Sigmoid colon (tissue), 7 donors: ENCODE measurements around the gene RNASE2. TPM values are rescaled to one million over a fixed set of nuclear protein-coding genes. Genes with fewer than 3 reads are reported as not detected.
A peak's percentile ranks its signal among the peaks of the same experiment; 100 is the strongest.
"Not testable (repeated sequence)": the region's sequence is repeated elsewhere in the genome, so short reads cannot be mapped to it uniquely, and the experiment has no call there.

Source experiments
- DNase-seq: peaks from one replicate; pipeline ENCODE4 v3.0.0-alpha.2; 2019
- H3K27ac ChIP-seq, 4 donors: fragments of 200-600 bp; sonication (generic); one replicate each; pipeline ENCODE4 v1.5.1; 2016 to 2019; ENCODE audit warnings: mild to moderate bottlenecking in 1 of 4
- H3K27me3 ChIP-seq, 3 donors: fragments of 200-600 bp; sonication (generic); one replicate each; pipeline ENCODE4 v1.5.1; 2019; ENCODE audit warnings: mild to moderate bottlenecking in 1 of 3
- H3K36me3 ChIP-seq, 4 donors: fragments of 200-600 bp; sonication (generic); one replicate each; pipeline ENCODE4 v1.5.1; 2016 to 2019
- H3K4me1 ChIP-seq, 4 donors: fragments of 200-600 bp; sonication (generic); one replicate each; pipeline ENCODE4 v1.5.1; 2017 to 2019
- H3K4me3 ChIP-seq, 4 donors: fragments of 200-600 bp; sonication (generic); one replicate each; pipeline ENCODE4 v1.5.1; 2017 to 2019; ENCODE audit warnings: mild to moderate bottlenecking in 2 of 4, moderate library complexity in 1 of 4
- H3K9me3 ChIP-seq, 4 donors: fragments of 200-600 bp in 3 of 4; sonication (generic) in 3 of 4; one replicate each; pipeline versions ENCODE4 v1.5.1 to v1.6.1; 2013 to 2019
- EP300 ChIP-seq, 4 donors: sonication (generic); formaldehyde crosslinking; IDR thresholded peaks; one replicate each; pipeline ENCODE4 v1.6.1; 2017; ENCODE audit warnings: antibody characterized with exemption in 4 of 4
- POLR2A ChIP-seq, 2 donors: fragments of 450-650 bp; IDR thresholded peaks; one replicate each; pipeline ENCODE4 v1.6.1; 2016; ENCODE audit warnings: antibody characterized with exemption in 2 of 2, mild to moderate bottlenecking in 2 of 2, moderate library complexity in 2 of 2
- POLR2AphosphoS5 ChIP-seq, 4 donors: sonication (generic); formaldehyde crosslinking; IDR thresholded peaks; one replicate each; pipeline ENCODE4 v1.6.1; 2017; ENCODE audit warnings: antibody characterized with exemption in 4 of 4
- WGBS, 2 donors: extraction: QIAGEN DNeasy Blood & Tissue Kit; methylation state at CpG; one replicate each; pipeline ENCODE4 v1.1.7; 2013; 5-methylcytosine and 5-hydroxymethylcytosine counted together
- intact Hi-C: fragments of 100-400 bp; cut with DNase I; formaldehyde crosslinking; loops from one replicate; pipeline ENCODE4 v1.15.1; 2023
- polyA plus RNA-seq, 3 donors: library from polyadenylated mRNA; stranded (reverse); fragments of 200-250 nt; gene quantifications; one replicate each; pipeline ENCODE4 v1.2.3, GENCODE V29; 2013
- total RNA-seq, 4 donors: library from RNA; depleted of rRNA; stranded (reverse); fragments of >200 nt; gene quantifications; one replicate each; pipeline ENCODE4 v1.1.0, GENCODE V29; 2016
- TF ChIP-seq, protein P1 (sequence below), 4 experiments: fragments of 450-650 bp in 3 of 4; fragments of 200-600 bp in 1 of 4; IDR thresholded peaks; one replicate each; pipeline ENCODE4 v1.5.1; 2016 to 2019; ENCODE audit warnings: antibody characterized with exemption in 4 of 4, mild to moderate bottlenecking in 3 of 4, moderate library complexity in 2 of 4
- donor health status: healthy with polysubstance abuse.
- donor health status: Bipolar disorder and iron deficiency.
- donor health status: healthy.

The RNASE2 gene
- total and polyA plus RNA-seq, 7 donors: 2.1 to 14.3 (median 3.1) TPM; not detected in 2

DNA sequence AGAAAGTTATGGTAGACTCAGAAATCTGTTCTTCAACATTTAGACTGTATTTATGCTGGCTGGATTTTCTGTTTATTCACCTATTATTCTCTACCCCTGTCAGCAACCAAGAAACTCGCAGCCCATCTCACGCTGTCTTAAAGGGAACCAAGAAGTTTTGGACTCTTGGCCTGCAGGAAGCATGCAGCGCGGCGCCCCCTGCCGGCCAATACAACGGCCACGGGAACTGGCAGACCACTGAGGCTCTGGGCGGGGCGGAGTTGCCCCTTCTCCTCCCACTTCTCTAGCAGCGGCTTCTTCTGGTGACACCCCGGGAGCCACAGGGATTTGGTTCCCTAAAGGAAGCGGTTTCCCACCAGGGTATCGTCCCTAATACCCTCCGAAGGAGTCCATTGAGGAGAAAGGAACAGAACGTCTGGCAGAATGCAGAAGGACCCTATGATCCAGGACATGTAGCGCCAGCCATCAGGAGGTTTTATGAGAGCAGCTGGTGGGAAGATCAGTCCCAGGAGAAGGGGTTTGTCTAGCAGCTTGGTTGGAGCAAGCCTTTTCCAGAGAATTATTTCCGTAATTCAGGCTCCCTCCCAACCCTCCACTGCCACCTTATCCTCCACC lies 21.0 kb upstream of the RNASE2 start:
- DNase-seq: no peak
- Histone ChIP-seq H3K4me1 (no peaks in the 10 kb centered on the region), H3K36me3 (no peaks in the 10 kb centered on the region), H3K27ac (no peak overlapping the region), H3K27me3 (peaks cover 0 to 5% (median 0%) of the 10 kb centered on the region in 3 donors), H3K9me3 (no peaks in the 10 kb centered on the region), H3K4me3 (no peak overlapping the region)
- intact Hi-C loops: no loop called here
- TF ChIP-seq, protein P1, sequence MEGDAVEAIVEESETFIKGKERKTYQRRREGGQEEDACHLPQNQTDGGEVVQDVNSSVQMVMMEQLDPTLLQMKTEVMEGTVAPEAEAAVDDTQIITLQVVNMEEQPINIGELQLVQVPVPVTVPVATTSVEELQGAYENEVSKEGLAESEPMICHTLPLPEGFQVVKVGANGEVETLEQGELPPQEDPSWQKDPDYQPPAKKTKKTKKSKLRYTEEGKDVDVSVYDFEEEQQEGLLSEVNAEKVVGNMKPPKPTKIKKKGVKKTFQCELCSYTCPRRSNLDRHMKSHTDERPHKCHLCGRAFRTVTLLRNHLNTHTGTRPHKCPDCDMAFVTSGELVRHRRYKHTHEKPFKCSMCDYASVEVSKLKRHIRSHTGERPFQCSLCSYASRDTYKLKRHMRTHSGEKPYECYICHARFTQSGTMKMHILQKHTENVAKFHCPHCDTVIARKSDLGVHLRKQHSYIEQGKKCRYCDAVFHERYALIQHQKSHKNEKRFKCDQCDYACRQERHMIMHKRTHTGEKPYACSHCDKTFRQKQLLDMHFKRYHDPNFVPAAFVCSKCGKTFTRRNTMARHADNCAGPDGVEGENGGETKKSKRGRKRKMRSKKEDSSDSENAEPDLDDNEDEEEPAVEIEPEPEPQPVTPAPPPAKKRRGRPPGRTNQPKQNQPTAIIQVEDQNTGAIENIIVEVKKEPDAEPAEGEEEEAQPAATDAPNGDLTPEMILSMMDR (IDR thresholded peaks at IDR 0.05): no peak
- no peak for TF ChIP-seq POLR2A (IDR thresholded peaks at IDR 0.05)
- no peak for TF ChIP-seq EP300 (IDR thresholded peaks at IDR 0.05)
- no peak for TF ChIP-seq POLR2AphosphoS5 (IDR thresholded peaks at IDR 0.05)
- WGBS, 2 donors: 61 to 80% methylated on average over 18 of the region's 18 CpGs

DNA sequence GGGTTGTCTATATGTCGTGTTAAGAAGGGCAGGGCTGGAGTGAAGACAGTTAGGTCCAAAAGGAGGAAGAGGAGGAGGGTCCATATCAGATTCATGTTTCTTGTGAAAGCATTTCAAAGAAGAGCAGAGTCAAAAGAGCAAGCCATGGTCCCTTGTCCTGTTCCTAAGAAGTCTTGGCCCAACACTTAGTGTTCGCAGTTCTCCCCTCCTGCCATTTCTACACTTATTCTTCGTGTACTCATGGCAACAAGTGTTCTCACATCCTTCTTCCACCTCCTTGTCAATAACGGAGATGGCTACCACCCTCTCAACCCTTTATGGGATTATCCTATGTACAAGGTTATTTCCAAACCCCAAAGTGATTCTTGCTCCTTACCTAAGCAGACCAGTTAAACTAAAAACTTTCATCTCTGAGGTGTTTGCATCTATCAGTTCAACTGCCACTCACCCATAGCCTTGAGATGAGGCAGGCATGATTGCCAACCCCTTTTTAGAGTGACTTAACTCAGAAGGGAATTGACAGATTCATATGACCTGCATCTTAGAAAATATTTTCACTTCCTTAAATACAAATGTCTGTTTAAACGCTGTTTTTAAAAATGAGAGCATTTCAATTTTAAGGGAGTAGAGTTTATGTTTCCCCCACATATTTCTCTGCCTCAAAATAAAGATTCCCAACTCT lies 19.8 kb upstream of the RNASE2 start:
- Histone ChIP-seq H3K4me3 (no peak overlapping the region), H3K27ac (no peak overlapping the region), H3K36me3 (no peaks in the 10 kb centered on the region), H3K27me3 (peaks cover 0 to 5% (median 0%) of the 10 kb centered on the region in 3 donors), H3K9me3 (no peaks in the 10 kb centered on the region), H3K4me1 (no peaks in the 10 kb centered on the region)
- no peak for DNase-seq
- WGBS, 2 donors: 82 to 90% methylated on average over 5 of the region's 5 CpGs
- intact Hi-C loops: no loop called here
- TF ChIP-seq POLR2A (IDR thresholded peaks at IDR 0.05) (no peak), POLR2AphosphoS5 (IDR thresholded peaks at IDR 0.05) (no peak), EP300 (IDR thresholded peaks at IDR 0.05) (no peak)
- TF ChIP-seq, protein P1 (IDR thresholded peaks at IDR 0.05): no peak

DNA sequence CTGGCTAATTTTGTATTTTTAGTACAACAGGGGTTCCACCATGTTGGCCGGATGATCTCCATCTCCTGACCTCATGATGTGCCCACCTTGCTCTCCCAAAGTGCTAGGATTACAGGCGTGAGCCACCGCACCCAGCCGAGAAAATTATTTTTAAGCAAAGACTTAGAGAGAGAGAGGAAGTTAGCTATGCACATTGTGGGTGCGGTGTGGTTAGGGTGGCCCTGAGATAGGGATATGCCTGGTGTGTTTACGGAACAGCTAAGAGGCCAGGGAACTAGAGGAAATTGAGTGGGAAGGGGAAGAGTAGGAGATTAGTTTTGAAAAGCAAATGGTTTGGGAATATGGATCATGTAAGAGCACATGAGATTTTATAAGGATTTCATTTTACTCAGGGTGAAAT lies 10.1 kb upstream of the RNASE2 start:
- H3K27ac ChIP-seq, intact Hi-C loops, H3K9me3 ChIP-seq, H3K4me1 ChIP-seq, H3K27me3 ChIP-seq, H3K4me3 ChIP-seq, H3K36me3 ChIP-seq: not testable (repeated sequence)
- DNase-seq: peak; percentile 69
- 49 to 89% methylated on average over 6 of the region's 6 CpGs for WGBS, 2 donors

DNA sequence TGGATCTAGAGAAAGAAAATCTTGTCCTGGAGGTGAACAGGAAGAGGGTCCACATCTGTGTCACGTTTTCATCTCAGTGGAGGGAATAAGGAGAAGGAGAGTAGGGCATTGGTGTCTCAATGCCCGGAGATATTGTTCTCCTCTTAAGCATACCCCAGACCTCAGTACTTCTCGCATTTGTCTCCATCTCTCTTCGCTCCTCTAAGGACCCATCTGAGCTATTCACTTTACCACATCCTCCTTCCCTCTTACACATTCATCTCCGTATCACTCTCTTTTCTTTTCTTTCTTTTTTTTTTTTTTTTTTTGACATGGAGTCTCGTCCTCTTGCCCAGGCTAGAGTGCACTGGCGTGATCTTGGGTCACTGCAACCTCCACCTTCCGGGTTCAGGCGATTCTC lies 8.6 kb upstream of the RNASE2 start:
- WGBS, 2 donors: 86 to 94% methylated on average over 4 to 5 of the region's 9 CpGs
- intact Hi-C loops, H3K4me1 ChIP-seq, H3K36me3 ChIP-seq, H3K4me3 ChIP-seq, DNase-seq, H3K27ac ChIP-seq, H3K27me3 ChIP-seq, H3K9me3 ChIP-seq: not testable (repeated sequence)

DNA sequence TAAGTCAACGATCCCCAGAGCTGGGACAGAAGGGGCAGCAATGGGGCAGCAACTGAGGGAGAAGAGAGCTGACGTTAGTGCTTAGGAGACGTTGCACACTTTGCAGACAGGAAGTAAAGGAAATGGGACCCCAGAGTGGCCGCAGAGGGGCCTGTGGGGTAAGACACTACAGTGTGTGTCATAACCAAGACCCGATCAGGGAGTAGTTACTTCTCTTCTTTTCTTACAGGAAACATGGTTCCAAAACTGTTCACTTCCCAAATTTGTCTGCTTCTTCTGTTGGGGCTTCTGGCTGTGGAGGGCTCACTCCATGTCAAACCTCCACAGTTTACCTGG lies 219 bp downstream of the RNASE2 start:
- H3K36me3 ChIP-seq, H3K4me3 ChIP-seq, intact Hi-C loops, H3K27ac ChIP-seq, DNase-seq, H3K4me1 ChIP-seq, H3K9me3 ChIP-seq, H3K27me3 ChIP-seq: not testable (repeated sequence)
- 54 to 76% methylated on average over 5 of the region's 5 CpGs for WGBS, 2 donors

- Histone ChIP-seq H3K4me3 (no peak overlapping the region), H3K4me1 (no peaks in the 10 kb centered on the region), H3K27me3 (no peaks in the 10 kb centered on the region), H3K9me3 (no peaks in the 10 kb centered on the region), H3K27ac (no peak overlapping the region), H3K36me3 (no peaks in the 10 kb centered on the region)
- no peak for DNase-seq
- TF ChIP-seq, protein P1 (IDR thresholded peaks at IDR 0.05): no peak
- TF ChIP-seq POLR2AphosphoS5 (IDR thresholded peaks at IDR 0.05) (no peak), POLR2A (IDR thresholded peaks at IDR 0.05) (no peak), EP300 (IDR thresholded peaks at IDR 0.05) (no peak)
- intact Hi-C loops: no loop called here
- 87 to 94% methylated on average over 11 of the region's 11 CpGs for WGBS, 2 donors
These were observed 1.2 kb downstream of the RNASE2 start for GRCh38 chr14:20956376-20956976.

GRCh38 chr14:20958946-20959345 lies 3.7 kb downstream of the RNASE2 start:
- H3K4me1 ChIP-seq, H3K4me3 ChIP-seq, intact Hi-C loops, H3K27me3 ChIP-seq, H3K9me3 ChIP-seq, DNase-seq, H3K36me3 ChIP-seq, H3K27ac ChIP-seq: not testable (repeated sequence)
